ENCODE measurements around the gene MYH1.
"Not testable (repeated sequence)": the region's sequence is repeated elsewhere in the genome, so short reads cannot be mapped to it uniquely, and the experiment has no call there.

MYH1 gene

DNA sequence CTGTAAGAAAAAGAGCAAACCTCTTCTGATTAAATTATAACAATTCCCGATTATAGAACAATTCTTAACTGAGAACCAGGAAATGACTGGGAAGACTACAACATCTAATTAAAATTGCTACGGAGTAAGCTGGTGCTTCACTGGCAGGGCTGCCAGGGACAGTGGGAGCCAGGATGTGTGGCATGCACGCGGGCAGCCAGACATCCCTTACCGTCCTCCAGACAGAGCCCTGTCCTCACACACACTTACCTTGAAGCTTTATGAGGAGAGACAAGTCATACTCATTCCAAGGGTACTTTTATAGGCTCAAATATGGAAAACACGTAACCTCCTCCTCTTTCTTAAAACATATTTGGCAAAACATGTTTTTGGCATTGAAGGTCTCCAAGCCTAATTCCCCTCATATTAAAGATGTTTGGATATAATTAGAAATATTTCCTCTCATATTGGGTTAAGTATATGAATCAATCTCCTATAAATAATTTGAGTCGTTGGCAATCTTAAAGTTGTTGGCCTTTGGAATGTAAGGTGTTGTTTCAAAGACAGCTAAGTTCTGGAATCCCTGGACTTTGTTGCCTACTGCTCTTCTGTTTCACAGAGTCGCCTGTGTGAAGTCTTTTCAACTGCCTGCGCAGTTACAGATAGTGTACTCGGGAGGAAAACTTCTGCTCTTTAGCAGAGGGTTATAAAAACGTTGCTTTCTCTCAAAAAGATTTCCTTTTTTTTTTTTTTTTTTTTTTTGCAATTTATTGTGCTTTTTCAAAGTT, at the start of gene MYH1:
Gene MYH1, minus strand, starts transcription at position 272 of the 767 bp plus-strand sequence. CDS start 1,900 bp downstream, outside the sequence.
- DNase-seq (ENCODE audit: low spot score): no peak

- no peak for DNase-seq (ENCODE audit: low spot score)
Observed at GRCh38 chr17:10563991-10564660, 45.8 kb upstream of the MYH1 start.

- DNase-seq (ENCODE audit: low spot score): no peak
Observed at GRCh38 chr17:10558049-10558448, 39.7 kb upstream of the MYH1 start.

- DNase-seq (ENCODE audit: low spot score): no peak
Observed at GRCh38 chr17:10557422-10557821, 39.1 kb upstream of the MYH1 start.

GRCh38 chr17:10556301-10557005, 38.1 kb upstream of the MYH1 start:
- no peak for DNase-seq (ENCODE audit: low spot score)

GRCh38 chr17:10550014-10550413, 31.7 kb upstream of the MYH1 start:
- DNase-seq (ENCODE audit: low spot score): no peak

DNA sequence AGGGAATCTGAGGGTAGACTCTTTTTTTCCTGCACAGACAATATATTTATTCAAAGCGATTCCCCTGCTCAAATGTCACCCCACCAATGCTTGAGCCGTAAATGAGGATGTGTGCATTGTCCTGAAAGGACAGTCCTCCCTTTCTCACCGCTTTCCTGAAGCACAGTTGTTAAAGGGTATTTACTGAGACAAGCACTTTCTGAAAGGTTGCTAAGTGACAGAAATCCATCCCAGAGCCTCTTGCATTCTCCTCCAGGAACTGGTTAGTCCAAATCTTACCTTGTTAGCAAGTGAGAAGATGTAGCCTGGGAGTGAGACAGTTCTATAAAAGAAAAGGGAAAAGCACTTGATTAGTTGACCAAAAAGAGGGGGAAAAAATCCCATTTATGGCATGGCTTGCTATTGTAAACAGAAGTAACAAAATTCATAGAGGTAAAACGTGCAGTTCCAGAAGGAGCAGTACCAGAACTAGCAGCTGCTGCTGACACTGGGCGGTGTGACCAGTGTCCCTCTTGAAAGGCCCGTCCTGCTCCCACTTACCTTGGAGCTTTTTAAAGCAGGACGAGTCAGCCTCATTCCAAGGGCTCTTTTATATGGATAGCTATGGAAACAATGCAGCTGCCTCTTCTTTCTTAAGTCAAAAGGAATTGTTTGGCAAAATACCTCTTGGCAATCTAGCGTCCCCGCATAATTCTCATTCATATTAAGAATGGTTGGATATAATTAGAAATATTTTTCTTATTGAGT, 30.9 kb upstream of the MYH1 start, which contains the start of gene MYH2:
Gene MYH2, minus strand, starts transcription at position 563 of the 747 bp plus-strand sequence. CDS start 1,738 bp downstream, outside the sequence.
- DNase-seq (ENCODE audit: low spot score): no peak

DNA sequence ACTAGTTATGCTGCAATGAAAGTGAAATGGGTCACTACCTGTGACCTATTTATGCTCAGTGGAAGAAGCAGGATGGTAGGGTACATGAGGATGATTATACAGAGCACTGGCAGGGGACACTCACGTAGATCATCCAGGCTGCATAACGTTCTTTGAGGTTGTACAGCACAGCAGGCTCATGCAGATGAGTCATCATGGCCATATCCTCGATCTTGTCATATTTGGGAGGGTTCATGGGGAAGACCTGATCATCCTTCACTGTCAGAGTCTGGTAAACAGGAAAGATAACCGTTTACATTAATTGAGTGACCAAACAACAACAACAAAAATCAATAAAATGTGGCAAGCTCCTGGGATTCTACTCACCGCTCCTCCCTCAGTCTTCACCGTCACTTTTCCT, 29.0 kb upstream of the MYH1 start:
- DNase-seq (ENCODE audit: low spot score): no peak

GRCh38 chr17:10543486-10543885, 25.1 kb upstream of the MYH1 start:
- not testable (repeated sequence) for DNase-seq (ENCODE audit: low spot score)

GRCh38 chr17:10541179-10541578, 22.8 kb upstream of the MYH1 start:
- not testable (repeated sequence) for DNase-seq (ENCODE audit: low spot score)

DNA sequence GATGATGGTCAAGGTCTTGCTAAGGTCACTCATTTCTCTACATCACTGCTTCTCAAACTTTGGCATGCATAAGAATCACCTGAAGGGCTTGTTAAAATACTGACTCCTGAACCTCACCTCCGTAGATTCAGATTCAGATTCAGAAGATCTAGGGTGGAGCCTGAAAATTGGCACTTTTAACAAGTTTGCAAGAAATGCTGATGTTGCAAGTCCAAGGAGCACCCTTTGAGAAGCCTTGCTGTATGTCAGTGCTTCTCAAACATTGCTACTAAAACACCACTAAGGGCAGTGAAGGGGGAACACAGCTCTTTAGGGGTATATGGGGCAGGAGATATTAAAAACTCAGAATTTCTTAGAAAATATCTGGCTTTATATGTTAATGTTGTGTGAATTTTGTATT, 13.7 kb upstream of the MYH1 start:
- no peak for DNase-seq (ENCODE audit: low spot score)

GRCh38 chr17:10527419-10527818, 9.1 kb upstream of the MYH1 start:
- no peak for DNase-seq (ENCODE audit: low spot score)

DNA sequence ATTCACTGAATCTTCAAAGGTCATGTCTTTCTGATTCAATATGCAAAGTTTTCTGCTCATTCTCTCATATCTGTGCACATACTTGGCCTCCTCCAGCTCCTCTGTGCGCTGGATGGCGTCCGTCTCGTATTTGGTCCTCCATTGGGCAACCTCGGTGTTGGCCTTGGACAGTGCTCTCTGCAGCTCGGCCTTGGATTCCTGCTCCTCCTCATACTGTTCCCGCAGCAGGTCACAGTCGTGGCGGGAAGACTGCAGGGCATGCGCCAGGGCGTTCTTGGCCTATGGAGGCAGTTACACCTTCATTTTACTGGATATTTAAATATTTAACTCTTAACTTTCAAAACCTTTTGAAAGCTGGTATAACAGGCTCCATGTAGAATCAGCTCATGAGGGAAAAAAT, 8.2 kb upstream of the MYH1 start:
- no peak for DNase-seq (ENCODE audit: low spot score)

DNA sequence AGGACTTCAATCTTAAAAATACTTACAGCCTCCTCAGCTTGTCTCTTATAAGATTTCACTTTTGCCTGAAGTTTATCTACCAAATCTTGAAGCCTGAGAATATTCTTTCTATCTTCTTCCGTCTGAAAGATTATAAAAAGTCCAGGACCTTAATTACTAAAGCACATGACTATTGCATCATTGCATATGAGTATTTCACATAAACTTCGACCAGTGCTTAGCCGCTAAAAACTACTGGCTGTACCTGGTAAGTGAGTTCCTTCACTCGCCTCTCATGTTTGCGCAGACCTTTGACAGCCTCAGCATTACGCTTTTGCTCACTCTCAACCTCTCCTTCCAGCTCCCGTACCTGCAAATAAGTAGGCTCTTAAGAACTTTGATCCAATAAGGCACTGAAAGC, 4.7 kb upstream of the MYH1 start:
- no peak for DNase-seq (ENCODE audit: low spot score)

GRCh38 chr17:10521949-10522348, 3.6 kb upstream of the MYH1 start:
- no peak for DNase-seq (ENCODE audit: low spot score)

DNA sequence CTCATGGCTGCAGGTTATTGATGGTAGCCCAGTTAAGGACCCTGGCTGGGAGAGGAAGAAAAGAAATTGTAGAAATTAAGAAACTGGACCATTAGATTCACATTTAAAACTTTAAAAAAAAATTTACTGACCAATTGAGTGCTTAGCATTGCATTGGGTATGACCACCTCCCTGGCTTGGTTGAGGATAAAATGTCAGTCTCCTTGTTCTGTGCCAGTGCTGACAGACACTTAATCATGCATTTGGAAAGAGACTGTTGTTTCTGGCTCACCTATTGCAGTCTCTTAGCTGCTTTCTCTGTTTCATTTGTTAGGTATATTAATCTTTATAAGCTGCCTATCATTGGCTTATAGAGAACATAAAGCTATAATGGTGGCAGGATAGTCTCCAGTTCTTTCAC, 1.7 kb downstream of the MYH1 start:
- DNase-seq (ENCODE audit: low spot score): no peak

DNA sequence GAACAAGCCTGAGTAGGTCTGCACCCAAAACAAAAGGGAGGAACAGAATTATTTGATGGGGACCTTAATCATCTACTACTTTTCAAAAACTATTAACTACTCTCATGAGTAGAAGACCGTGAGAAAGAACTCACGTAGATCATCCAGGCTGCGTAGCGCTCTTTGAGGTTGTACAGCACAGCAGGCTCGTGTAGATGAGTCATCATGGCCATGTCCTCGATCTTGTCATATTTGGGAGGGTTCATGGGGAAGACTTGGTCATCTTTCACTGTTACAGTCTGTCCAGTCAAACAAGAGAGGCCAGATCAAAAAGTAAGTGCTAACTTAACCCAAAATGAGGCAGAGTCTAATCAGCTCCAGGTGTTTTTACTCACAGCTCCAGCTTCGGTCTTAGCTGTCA, 2.3 kb downstream of the MYH1 start:
- no peak for DNase-seq (ENCODE audit: low spot score)

GRCh38 chr17:10513299-10514067, 4.9 kb downstream of the MYH1 start:
- DNase-seq (ENCODE audit: low spot score): no peak

DNA sequence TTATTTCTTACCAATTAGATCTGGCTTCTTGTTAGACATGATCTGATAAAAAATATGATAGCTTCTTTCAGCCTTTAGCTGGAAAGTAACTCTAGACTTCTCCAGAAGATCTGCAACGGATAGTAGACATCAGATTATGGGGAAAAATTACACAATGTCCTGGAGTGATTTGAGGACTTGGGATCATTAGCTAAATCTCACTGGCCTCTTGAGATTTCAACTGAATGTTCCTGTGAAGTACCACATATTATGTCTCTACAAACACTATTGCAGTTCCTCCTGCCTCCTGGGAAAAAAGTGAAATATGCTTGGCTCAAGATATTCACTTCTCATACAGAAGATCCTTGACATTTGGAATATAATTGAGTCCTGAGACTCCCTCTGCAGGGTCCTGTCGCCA, 5.5 kb downstream of the MYH1 start:
- DNase-seq (ENCODE audit: low spot score): no peak

- DNase-seq (ENCODE audit: low spot score): no peak
Observed at GRCh38 chr17:10499950-10500349, 18.4 kb downstream of the MYH1 start.

- no peak for DNase-seq (ENCODE audit: low spot score)
Observed at GRCh38 chr17:10492004-10492403, 26.3 kb downstream of the MYH1 start.

Data from globus pallidus (tissue), 1 donor.